ENCODE data around the gene ACTN1. TPM values are rescaled to one million over a fixed set of nuclear protein-coding genes. Genes with fewer than 3 reads are reported as not detected.

ACTN1 gene
- total and polyA plus RNA-seq, 2 of the 8 experiments (the other 6 are each of a cell fraction or from before 2014, with no cell fraction given), result 236 to 262 TPM

DNA sequence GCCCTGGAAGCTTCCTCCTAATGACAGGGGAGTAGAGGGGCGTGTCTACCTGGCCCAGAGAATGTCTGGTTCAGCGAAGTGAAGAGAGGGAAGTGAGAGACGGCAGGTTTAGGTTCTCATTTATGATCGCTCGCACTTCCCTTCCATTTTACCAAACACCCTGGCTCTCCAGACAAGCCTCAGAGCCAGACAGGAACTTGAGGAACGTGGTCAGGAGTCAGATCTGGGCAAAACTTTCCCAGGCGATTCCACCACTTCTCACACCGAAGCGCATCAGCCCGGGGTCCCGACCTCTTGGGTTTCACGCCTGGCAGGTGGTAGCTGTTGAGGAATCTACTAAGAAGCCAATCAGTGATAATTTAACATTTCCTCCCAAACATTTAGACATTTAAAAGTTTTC is 21.3 kb downstream of the ACTN1 start:
- Histone ChIP-seq H2AK5ac (ENCODE audit: low read depth, low read length) (no peak overlapping the region), H2BK5ac (ENCODE audit: low read depth, low read length) (no peak overlapping the region; the same call in 1 of the 2 replicates), H4K20me1 (replicated peaks in 1 of 2; ENCODE audit: control insufficient read depth in 1 of 2, insufficient read depth in 2 of 2, low read length in 2 of 2) (peaks cover 21 to 41% of the 10 kb centered on the region in 2 experiments), H3K23ac (ENCODE audit: insufficient read length) (no peak overlapping the region), H3K4me3 (ENCODE audit: extremely low read depth in 1 of 4, insufficient read depth in 2 of 4, low read depth in 3 of 4, low read length in 4 of 4) (no peak overlapping the region), H3K4me1 (replicated peaks in 1 of 4; ENCODE audit: control insufficient read depth in 3 of 4, insufficient read depth in 4 of 4, low read length in 3 of 4) (peaks cover 0 to 14% (median 6%) of the 10 kb centered on the region in 4 experiments; a peak in 6 of 7 replicates), H3K23me2 (ENCODE audit: low read depth, low read length) (no peaks in the 10 kb centered on the region), H4K5ac (ENCODE audit: insufficient read length, low read depth, low read length) (no peak overlapping the region), H4K91ac (replicated peaks; ENCODE audit: insufficient read length, low read length) (no peak overlapping the region), H3K9me3 (ENCODE audit: insufficient read depth in 2 of 2, low read depth in 1 of 2, low read length in 1 of 2) (no peaks in the 10 kb centered on the region), H2AFZ (ENCODE audit: low read length) (no peak overlapping the region), H3K79me2 (ENCODE audit: control insufficient read depth in 1 of 2, insufficient read depth in 2 of 2, low read length in 2 of 2) (peaks cover 15 to 99% of the 10 kb centered on the region in 2 experiments; a peak in 3 of 4 replicates), H2BK15ac (ENCODE audit: low read length) (no peak overlapping the region), H3K4ac (replicated peaks; ENCODE audit: insufficient read length, low read depth, low read length) (no peak overlapping the region), H3K14ac (ENCODE audit: insufficient read length) (no peak overlapping the region), H3K27ac (ENCODE audit: low read depth, low read length) (no peak overlapping the region), H2BK20ac (ENCODE audit: low read length) (no peak overlapping the region), H4K8ac (ENCODE audit: extremely low read depth, insufficient read depth, low read length) (no peak overlapping the region), H3K4me2 (ENCODE audit: insufficient read depth in 1 of 2, low read depth in 2 of 2, low read length in 2 of 2) (no peak overlapping the region), H3K27me3 (replicated peaks in 1 of 4; ENCODE audit: control insufficient read depth in 3 of 4, extremely low read depth in 1 of 4, insufficient read depth in 3 of 4, low read length in 3 of 4) (no peaks in the 10 kb centered on the region; a peak in 1 of 7 replicates), H3K9ac (replicated peaks in 1 of 4; ENCODE audit: extremely low read depth in 1 of 4, low read depth in 3 of 4, low read length in 3 of 4) (no peak overlapping the region), H2BK120ac (replicated peaks; ENCODE audit: low read depth, low read length) (no peak overlapping the region), H3K36me3 (ENCODE audit: control insufficient read depth in 2 of 4, insufficient read depth in 4 of 4, low read length in 3 of 4) (peaks cover 0 to 8% (median 4%) of the 10 kb centered on the region in 4 experiments; a peak in 3 of 8 replicates), H2BK12ac (ENCODE audit: low read depth, low read length) (no peak overlapping the region), H3K79me1 (ENCODE audit: low read depth, low read length) (peaks cover 39% of the 10 kb centered on the region), H3K18ac (ENCODE audit: extremely low read depth, low read length) (no peak overlapping the region), H3K56ac (replicated peaks; ENCODE audit: insufficient read length, low read depth, low read length) (no peak overlapping the region)
- ChIA-PET CTCF (ENCODE audit: partially characterized antibody) (interaction anchor here (1.1 to 19.1 kb wide), 5 partner anchors 16 to 47 kb away, joined by 3 to 291 read pairs (median 4); no protein-coding TSS in a partner anchor), POLR2A (ENCODE audit: partially characterized antibody) (interaction anchor here (0.6 to 2.2 kb wide), 4 partner anchors 11 to 165 kb away, joined by 3 to 8 read pairs (median 6); partner anchors contain the start of genes ACTN1 and ZFP36L1)
- no peak for FAIRE-seq
- 93% methylated on average over 10 of the region's 12 CpGs; no CpG with 5 or more reads in 1 of the 2 experiments for WGBS, 2 experiments (ENCODE audit: extremely low coverage in 1 of 2, insufficient coverage in 1 of 2, insufficient read length in 1 of 2, insufficient replicate concordance in 2 of 2, low coverage in 1 of 2, low lambda C conversion rate in 2 of 2, missing lambda C conversion rate in 1 of 2)
- DNase-seq (ENCODE audit: low read depth in 1 of 2, low spot score in 2 of 2), result no peak
- TF ChIP-seq, protein P1, sequence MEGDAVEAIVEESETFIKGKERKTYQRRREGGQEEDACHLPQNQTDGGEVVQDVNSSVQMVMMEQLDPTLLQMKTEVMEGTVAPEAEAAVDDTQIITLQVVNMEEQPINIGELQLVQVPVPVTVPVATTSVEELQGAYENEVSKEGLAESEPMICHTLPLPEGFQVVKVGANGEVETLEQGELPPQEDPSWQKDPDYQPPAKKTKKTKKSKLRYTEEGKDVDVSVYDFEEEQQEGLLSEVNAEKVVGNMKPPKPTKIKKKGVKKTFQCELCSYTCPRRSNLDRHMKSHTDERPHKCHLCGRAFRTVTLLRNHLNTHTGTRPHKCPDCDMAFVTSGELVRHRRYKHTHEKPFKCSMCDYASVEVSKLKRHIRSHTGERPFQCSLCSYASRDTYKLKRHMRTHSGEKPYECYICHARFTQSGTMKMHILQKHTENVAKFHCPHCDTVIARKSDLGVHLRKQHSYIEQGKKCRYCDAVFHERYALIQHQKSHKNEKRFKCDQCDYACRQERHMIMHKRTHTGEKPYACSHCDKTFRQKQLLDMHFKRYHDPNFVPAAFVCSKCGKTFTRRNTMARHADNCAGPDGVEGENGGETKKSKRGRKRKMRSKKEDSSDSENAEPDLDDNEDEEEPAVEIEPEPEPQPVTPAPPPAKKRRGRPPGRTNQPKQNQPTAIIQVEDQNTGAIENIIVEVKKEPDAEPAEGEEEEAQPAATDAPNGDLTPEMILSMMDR (IDR thresholded peaks at IDR 0.05; ENCODE audit: control extremely low read depth in 1 of 3, insufficient read depth in 1 of 3, low read depth in 1 of 3, low read length in 3 of 3), result no peak

Data from H1 (cell line).